ENCODE measurements around the gene MAP3K5. TPM values are rescaled to one million over a fixed set of nuclear protein-coding genes. Genes with fewer than 3 reads are reported as not detected.

MAP3K5 gene
- total RNA-seq, 1 donor from 2014 or later, result 24.4 TPM

GRCh38 chr6:136524339-136524935 is 267.8 kb downstream of the MAP3K5 start:
- no peak for DNase-seq (ENCODE audit: low spot score)

DNA sequence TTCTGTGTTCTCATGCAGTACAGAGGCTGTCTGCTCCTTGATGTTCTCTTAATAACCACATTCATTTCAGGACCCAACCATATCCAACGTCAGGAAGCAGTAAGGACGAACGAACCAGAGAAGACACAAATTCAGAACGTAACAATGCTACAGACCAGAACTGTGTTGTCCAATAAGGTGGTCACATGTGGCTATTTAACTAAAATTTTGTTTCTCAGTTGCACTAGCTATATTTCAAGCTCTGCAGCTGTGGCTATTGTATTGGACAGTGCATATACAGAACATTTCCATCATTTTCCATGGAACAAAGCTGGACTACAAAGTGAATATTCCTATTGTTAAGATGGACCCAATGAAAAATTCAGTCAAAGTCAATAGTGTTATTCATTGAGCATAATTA is 269.1 kb downstream of the MAP3K5 start:
- DNase-seq (ENCODE audit: low spot score), result no peak

GRCh38 chr6:136522636-136523035 is 269.6 kb downstream of the MAP3K5 start:
- DNase-seq (ENCODE audit: low spot score), result no peak

- no peak for DNase-seq (ENCODE audit: low spot score)
Measured at GRCh38 chr6:136521911-136522310, 270.4 kb downstream of the MAP3K5 start.

- DNase-seq (ENCODE audit: low spot score), result no peak
Measured at GRCh38 chr6:136521427-136521826, 270.9 kb downstream of the MAP3K5 start.

DNA sequence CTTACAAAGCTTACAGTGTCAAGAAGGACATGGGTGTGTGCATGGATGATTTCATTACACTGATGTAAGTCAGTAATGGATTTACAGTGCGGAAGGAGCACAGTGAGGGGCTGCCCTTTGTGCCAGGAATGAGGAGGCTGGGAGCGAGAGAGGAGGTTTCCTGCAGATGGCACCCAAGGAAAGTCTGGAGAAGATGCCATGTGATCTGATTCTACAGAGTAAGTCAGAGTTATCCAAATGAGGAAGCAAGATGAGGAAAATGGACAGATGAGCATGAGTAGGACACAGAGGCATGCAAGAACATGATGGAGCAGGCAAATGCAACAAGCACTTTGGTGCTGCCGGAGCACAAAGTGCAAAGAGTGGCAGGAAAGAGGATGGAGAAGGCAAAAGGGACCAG is 271.8 kb downstream of the MAP3K5 start:
- DNase-seq (ENCODE audit: low spot score), result no peak

DNA sequence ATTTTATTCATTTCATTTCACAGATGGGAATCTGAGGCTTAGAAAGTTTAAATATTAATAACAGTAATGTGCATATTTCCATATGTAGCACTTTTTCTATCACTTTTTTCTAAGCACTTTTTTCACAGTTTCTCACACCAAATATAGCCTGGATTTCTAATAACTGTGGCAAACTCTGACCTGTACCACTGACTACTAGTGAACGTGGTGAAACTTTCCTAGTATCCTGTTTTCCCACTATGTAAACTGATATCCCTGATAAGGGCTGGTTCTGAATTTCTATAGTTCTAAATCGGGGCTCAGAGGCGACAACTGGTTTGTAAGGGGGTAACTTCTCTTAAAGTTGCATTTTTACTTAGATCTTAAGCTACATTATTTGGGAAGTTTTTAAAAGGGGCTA is 274.7 kb downstream of the MAP3K5 start:
- DNase-seq (ENCODE audit: low spot score), result no peak

GRCh38 chr6:136517002-136517401 is 275.3 kb downstream of the MAP3K5 start:
- DNase-seq (ENCODE audit: low spot score), result no peak

GRCh38 chr6:136514591-136514990 is 277.7 kb downstream of the MAP3K5 start:
- no peak for DNase-seq (ENCODE audit: low spot score)

DNA sequence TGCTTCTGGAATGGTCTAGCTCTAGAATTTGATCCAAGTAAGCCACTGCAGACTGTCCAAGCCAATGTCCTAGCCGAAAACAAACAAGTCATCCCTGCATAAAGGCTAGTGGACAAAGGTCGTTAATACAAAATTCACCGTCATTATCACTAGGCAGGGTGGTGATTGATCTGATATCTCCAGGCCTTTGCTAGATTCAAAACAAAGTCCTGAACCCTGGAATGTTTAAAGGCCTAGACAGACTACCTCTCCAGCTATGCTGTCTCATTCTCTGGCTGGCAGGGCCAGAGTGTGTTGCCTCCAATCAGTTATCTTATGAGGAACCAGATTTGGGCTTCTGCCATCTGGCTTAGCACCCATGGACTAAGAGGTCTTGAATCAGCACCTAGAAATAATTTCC is 280.4 kb downstream of the MAP3K5 start:
- DNase-seq (ENCODE audit: low spot score), result no peak

DNA sequence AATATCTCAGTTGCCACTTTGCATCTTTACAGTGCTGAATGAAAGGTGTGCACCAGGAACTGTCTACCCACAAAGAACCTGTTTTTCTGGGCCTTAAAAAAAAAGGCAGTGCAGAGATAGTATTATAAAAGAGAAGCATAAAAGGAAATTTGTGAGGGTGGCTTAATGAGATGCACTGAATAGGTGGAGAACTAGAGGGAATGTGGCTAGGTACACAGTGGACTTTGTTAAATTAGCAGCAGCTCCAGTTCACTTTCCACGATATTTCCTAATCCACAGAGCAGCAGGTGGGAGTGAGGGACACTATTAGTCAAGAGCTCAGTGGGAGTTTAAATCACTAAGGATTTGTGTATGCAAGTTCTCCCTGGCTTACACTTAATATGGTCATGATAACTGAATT is 280.9 kb downstream of the MAP3K5 start:
- no peak for DNase-seq (ENCODE audit: low spot score)

- no peak for DNase-seq (ENCODE audit: low spot score)
Measured at GRCh38 chr6:136510782-136511181, 281.5 kb downstream of the MAP3K5 start.

DNA sequence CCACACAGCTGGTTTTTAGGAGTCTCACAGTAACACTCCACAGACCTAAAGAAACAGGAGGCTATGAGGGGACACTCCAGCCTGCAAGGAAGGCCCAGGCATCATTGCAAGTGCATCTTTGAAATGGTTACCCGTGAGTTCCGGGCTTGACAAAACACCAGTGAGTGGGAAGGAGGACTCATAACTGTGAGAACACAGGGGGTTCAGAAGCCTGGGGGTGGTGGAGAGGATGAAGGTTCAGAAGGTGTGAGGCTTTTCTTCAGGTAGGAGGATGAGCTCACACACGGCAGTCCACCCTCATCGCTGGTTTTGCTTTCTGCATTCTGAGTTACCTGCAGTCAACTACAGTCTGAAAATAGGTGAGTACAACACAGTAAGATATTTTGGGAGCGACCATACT is 282.0 kb downstream of the MAP3K5 start:
- DNase-seq (ENCODE audit: low spot score), result no peak

DNA sequence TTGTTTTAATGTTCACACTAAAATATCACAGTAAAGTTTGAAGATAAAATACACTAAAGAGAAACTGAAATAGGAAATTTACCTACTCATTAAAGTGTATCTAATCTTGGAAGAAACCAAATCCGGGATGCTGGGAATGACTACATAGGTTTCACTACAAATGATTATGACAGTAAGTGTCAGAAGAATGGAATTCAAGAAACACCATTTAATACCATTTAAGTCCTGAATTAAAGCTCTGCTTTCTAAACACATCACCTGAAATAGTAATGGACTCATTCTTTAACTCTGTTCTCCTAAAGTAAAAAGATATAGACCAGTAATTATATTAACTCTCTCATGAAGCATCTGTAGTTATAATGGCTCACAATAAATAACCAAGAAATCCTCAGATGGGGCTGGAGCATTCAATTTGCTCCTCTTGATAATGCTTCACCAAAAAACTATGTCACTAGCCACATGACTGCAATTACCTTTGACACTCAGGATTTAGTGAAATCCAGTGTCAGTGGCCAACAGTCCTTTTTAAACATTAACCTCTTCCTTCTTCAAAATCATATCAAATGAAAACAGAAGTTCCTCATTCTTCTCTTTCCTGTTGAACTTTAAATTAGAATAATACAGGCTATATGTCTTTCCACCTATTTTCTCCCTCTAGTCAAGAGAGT is 283.4 kb downstream of the MAP3K5 start:
- DNase-seq (ENCODE audit: low spot score), result no peak

Other genes starting within 250 kb of the MAP3K5 start
- 5.2 TPM for gene MAP7, start 242.1 kb downstream of the MAP3K5 start, total RNA-seq
- 5.3 TPM for gene PEX7, start 30.1 kb upstream of the MAP3K5 start, total RNA-seq
- not detected for gene SLC35D3, start 129.8 kb upstream of the MAP3K5 start, total RNA-seq

Data from mesenteric fat pad (tissue), 1 donor.